Esophagus squamous epithelium (tissue), 4 donors: Measurements from ENCODE around the gene NKRF.

Experiments used
- POLR2A ChIP-seq, 4 donors: fragments of 450-650 bp; IDR thresholded peaks; one replicate each; pipeline ENCODE4 v1.6.1; 2017; ENCODE audit warnings: antibody characterized with exemption in 4 of 4, mild to moderate bottlenecking in 4 of 4, moderate library complexity in 3 of 4
- TF ChIP-seq, protein P1 (sequence below), 6 experiments: fragments of 450-650 bp in 4 of 6; fragments of 200-600 bp in 2 of 6; sonication (generic) in 2 of 6; IDR thresholded peaks; one replicate each; pipeline ENCODE4 v1.5.1; 2016 to 2019; ENCODE audit warnings: antibody characterized with exemption in 6 of 6, mild to moderate bottlenecking in 4 of 6, moderate library complexity in 4 of 6

GRCh38 chrX:119635179-119635578 is 29.0 kb upstream of the NKRF start:
- TF ChIP-seq, protein P1, sequence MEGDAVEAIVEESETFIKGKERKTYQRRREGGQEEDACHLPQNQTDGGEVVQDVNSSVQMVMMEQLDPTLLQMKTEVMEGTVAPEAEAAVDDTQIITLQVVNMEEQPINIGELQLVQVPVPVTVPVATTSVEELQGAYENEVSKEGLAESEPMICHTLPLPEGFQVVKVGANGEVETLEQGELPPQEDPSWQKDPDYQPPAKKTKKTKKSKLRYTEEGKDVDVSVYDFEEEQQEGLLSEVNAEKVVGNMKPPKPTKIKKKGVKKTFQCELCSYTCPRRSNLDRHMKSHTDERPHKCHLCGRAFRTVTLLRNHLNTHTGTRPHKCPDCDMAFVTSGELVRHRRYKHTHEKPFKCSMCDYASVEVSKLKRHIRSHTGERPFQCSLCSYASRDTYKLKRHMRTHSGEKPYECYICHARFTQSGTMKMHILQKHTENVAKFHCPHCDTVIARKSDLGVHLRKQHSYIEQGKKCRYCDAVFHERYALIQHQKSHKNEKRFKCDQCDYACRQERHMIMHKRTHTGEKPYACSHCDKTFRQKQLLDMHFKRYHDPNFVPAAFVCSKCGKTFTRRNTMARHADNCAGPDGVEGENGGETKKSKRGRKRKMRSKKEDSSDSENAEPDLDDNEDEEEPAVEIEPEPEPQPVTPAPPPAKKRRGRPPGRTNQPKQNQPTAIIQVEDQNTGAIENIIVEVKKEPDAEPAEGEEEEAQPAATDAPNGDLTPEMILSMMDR (IDR thresholded peaks at IDR 0.05) = no peak
- no peak for TF ChIP-seq POLR2A (IDR thresholded peaks at IDR 0.05)
